CD4-positive, alpha-beta T cell treated with Interleukin-12 subunit alpha and Interleukin-12 subunit beta, for 1 hour (primary cell): ENCODE measurements around the gene CCS.
"Not testable (repeated sequence)": the region's sequence is repeated elsewhere in the genome, so short reads cannot be mapped to it uniquely, and the experiment has no call there.

ENCODE experiments used
- DNase-seq: peaks from one replicate; pipeline ENCODE4 v3.0.0-alpha.2; 2020

The CCS gene

GRCh38 chr11:66631883-66632282 is 38.9 kb downstream of the CCS start:
- DNase-seq = no peak

- DNase-seq = no peak
Observed at GRCh38 chr11:66632952-66633351, 40.0 kb downstream of the CCS start.

- DNase-seq = no peak
Observed at GRCh38 chr11:66636411-66636810, 43.4 kb downstream of the CCS start.

- no peak for DNase-seq
Observed at GRCh38 chr11:66637557-66638176, 44.7 kb downstream of the CCS start.

- DNase-seq = peak; percentile 99
Observed at GRCh38 chr11:66638177-66639065, 45.4 kb downstream of the CCS start, which contains the start of gene RBM4. Gene RBM4 (plus strand): TSS chr11:66638703. CDS start chr11:66639712, 1,009 bp downstream.

- DNase-seq = peak; percentile 50
Observed at GRCh38 chr11:66639066-66639813, 46.3 kb downstream of the CCS start.

- DNase-seq = not testable (repeated sequence)
Observed at GRCh38 chr11:66639814-66640340, 46.9 kb downstream of the CCS start.

- no peak for DNase-seq
Observed at GRCh38 chr11:66641834-66642233, 48.8 kb downstream of the CCS start.

- no peak for DNase-seq
Observed at GRCh38 chr11:66643745-66644437, 50.9 kb downstream of the CCS start.

- DNase-seq = no peak
Observed at GRCh38 chr11:66646828-66647227, 53.8 kb downstream of the CCS start.

GRCh38 chr11:66649903-66650302 is 56.9 kb downstream of the CCS start:
- no peak for DNase-seq

- no peak for DNase-seq
Observed at GRCh38 chr11:66651016-66651415, 58.0 kb downstream of the CCS start.

GRCh38 chr11:66652651-66653050 is 59.7 kb downstream of the CCS start:
- no peak for DNase-seq

- DNase-seq = no peak
Observed at GRCh38 chr11:66653123-66653522, 60.1 kb downstream of the CCS start.
